ENCODE results near the gene UNK.

GRCh38 chr17:75739174-75739573 is 45.4 kb upstream of the UNK start:
- no peak for TF ChIP-seq CTCF (IDR thresholded peaks at IDR 0.05; ENCODE audit: low read depth, low read length, poor library complexity, severe bottlenecking)
- no peak for TF ChIP-seq EZH2phosphoT487 (IDR thresholded peaks at IDR 0.05; ENCODE audit: borderline replicate concordance, low read length)

All from DOHH2 (cell line).